Coronary artery (tissue), 2 donors: ENCODE data around the gene COL9A3.

ENCODE experiments used
- DNase-seq: peaks from one replicate; pipeline ENCODE4 v3.0.0-alpha.2; 2017; ENCODE audit warnings: low spot score
- H3K27ac ChIP-seq, 2 donors: fragments of 200-600 bp; sonication (generic); one replicate each; pipeline ENCODE4 v1.5.1; 2016 to 2019
- H3K4me3 ChIP-seq: fragments of 200-600 bp; sonication (generic); 2 replicates; pipeline ENCODE4 v1.5.1; 2016; ENCODE audit warnings: mild to moderate bottlenecking, moderate library complexity
- CTCF ChIP-seq: fragments of 200-600 bp; sonication (generic); IDR thresholded peaks from one replicate; pipeline ENCODE4 v1.5.1; 2019; ENCODE audit warnings: antibody characterized with exemption

COL9A3 gene

DNA sequence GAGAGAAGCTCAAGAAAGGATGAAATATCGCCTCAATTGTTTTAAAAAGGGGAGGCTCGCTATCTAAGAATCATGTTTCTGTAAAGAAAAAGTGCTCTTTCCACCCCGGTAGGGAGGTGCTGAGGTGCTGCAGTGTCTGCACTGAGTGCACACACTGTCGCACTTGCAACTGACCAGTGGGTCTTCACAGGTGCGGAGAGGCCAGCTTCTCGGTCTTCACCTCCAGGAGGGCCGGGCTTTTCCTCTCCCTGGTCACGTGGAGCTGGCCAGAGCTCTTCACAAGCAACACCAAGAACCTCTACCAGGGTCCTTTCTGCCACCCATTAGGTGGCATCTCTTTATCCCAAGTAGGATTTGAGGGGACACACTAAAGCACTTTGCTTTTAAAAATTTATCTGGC is 72.6 kb downstream of the COL9A3 start:
- no peak for TF ChIP-seq CTCF
- no peak overlapping the region for H3K4me3 ChIP-seq
- DNase-seq: no peak
- no peak overlapping the region for H3K27ac ChIP-seq

DNA sequence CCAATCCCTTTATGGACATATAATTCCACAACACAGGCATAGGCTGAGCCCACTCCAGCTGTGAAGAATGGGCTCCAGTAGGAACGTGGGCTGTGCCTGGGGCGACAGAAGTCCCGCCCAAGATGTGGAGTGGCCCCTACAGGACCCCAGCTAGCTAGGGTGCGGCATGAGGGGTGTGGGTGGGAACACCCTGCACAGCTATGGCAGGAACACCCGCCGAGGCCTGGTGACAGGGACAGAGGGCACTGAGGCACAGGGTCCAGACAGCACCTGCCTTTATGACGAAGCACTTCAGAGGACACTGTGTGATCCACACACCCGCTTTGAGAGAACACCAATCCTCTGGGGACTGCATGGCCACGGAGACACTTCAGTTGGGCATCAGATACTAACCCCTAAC is 73.0 kb downstream of the COL9A3 start:
- no peak for DNase-seq
- no peak overlapping the region for H3K27ac ChIP-seq
- TF ChIP-seq CTCF: no peak
- no peak overlapping the region for H3K4me3 ChIP-seq

DNA sequence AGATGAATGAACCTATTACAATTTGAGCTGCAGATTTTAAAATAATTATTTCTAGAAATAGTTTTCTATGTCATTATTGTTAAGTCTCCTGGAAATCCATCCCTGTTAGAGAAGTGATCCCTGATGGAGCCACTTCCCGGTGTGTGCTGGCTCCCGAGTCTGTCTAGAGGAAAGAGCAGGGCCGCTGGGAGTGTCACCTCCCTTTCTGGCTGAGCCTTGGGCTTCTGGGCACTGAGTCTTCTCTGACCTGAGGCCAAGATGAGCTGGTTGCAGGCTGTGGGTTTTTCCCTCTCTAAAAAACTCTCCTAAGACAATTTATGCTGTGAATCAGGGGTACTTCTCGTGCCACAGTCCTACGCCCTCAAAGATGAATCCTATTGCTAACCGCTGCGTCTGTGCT is 73.6 kb downstream of the COL9A3 start:
- TF ChIP-seq CTCF: no peak
- no peak for DNase-seq
- H3K4me3 ChIP-seq: no peak overlapping the region
- H3K27ac ChIP-seq: no peak overlapping the region
